AG09319 (cell line): ENCODE data around the gene NSD1.

Source experiments
- DNase-seq: peaks from one replicate; pipeline ENCODE4 v3.0.0-alpha.2; 2010; ENCODE audit warnings: low read depth; ENCODE audit errors: extremely low read depth
- TF ChIP-seq, protein P1 (sequence below): IDR thresholded peaks from 2 replicates; pipeline ENCODE4 v1.5.1; 2011; ENCODE audit warnings: low read depth, mild to moderate bottlenecking, inconsistent platforms, low read length, moderate library complexity

Gene NSD1

DNA sequence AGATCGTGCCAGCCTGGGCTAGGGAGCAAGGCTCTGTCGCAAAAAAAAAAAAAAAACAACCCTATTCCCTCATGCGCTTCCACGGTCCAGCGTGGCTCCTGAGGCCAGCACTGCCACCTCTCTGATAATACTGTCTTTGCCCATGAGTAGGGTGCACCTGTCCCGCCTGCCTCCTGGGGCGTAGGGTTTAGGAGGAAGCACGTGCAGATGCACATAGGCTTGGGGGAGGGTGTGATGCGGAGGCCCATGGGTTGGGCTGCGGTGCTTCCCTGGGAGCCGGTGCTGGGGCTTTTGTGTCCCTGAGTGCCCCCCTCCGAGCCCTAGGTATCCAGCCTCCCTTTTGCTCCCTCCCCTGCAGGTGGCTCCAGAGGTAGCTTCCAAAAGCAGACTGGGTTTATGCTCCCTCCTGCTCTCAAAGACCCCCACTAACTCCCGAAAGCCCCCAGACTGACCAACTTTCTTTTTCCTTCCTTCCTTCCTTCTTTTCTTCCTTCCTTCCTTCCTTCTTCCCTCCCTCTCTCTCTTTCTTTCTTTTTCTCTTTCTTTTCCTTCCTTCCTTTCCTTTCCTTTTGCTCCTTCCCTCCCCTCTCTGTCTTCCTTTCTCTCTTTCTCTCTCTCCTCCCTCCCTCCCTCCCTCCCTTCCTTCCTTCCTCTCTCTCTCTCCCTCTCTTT, 34.0 kb upstream of the NSD1 start:
- TF ChIP-seq, protein P1, sequence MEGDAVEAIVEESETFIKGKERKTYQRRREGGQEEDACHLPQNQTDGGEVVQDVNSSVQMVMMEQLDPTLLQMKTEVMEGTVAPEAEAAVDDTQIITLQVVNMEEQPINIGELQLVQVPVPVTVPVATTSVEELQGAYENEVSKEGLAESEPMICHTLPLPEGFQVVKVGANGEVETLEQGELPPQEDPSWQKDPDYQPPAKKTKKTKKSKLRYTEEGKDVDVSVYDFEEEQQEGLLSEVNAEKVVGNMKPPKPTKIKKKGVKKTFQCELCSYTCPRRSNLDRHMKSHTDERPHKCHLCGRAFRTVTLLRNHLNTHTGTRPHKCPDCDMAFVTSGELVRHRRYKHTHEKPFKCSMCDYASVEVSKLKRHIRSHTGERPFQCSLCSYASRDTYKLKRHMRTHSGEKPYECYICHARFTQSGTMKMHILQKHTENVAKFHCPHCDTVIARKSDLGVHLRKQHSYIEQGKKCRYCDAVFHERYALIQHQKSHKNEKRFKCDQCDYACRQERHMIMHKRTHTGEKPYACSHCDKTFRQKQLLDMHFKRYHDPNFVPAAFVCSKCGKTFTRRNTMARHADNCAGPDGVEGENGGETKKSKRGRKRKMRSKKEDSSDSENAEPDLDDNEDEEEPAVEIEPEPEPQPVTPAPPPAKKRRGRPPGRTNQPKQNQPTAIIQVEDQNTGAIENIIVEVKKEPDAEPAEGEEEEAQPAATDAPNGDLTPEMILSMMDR = no peak
- DNase-seq = no peak

DNA sequence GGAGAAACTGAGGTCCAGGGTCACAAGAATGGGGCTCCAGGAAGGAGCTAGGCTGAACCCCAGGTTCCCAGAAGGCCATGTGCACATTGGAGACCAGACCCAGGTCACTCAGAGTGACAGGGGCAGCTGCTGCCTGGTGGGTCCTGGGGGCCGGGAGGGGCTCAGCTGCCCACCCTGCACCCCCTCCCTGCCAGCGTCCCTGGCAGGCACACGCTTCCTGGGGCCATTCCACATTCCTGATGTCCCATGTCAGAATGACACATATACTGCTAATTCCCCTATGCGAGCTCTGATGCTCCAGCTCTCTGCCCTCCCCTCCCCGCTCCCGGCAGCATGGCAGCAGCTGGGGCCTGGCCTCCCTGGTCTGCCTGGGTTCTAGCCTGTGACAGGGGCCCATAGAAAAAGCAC, 32.9 kb upstream of the NSD1 start:
- no peak for DNase-seq
- TF ChIP-seq, protein P1 = no peak

DNA sequence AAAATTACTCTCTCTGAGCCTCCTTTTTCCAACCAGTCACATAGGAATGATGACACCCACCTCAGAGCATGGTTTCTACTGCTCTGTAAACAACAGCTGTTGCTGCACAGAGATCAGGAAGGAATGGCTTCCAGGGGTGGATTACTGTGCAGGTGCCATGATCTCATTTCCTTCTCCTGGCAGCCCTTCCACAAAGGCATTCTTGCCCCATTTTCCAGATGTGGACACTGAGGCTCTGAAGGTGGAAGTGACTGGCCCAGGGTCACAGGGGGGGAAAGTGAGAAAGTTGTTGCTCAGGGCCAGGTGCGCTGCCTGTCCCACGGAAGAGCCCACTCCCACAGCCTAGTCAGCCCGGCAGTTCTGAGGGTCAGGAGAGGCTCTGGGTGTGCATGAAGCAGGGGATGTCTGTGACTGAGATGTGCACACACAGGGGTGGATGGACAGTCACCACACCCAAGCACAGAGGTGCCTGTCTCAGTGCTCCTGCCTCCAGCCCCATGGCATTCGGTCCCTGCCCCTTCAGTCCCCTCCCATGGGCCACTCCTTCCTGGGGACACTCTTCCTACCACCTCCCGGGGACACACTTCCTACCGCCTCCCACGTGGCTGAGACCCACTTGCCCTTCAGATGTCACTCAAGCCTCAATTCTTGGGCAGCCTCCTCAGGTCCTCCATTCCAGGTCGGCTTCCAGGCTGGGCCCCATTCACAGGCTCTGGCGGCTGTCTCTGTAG, 29.9 kb upstream of the NSD1 start:
- no peak for DNase-seq
- TF ChIP-seq, protein P1 = no peak

DNA sequence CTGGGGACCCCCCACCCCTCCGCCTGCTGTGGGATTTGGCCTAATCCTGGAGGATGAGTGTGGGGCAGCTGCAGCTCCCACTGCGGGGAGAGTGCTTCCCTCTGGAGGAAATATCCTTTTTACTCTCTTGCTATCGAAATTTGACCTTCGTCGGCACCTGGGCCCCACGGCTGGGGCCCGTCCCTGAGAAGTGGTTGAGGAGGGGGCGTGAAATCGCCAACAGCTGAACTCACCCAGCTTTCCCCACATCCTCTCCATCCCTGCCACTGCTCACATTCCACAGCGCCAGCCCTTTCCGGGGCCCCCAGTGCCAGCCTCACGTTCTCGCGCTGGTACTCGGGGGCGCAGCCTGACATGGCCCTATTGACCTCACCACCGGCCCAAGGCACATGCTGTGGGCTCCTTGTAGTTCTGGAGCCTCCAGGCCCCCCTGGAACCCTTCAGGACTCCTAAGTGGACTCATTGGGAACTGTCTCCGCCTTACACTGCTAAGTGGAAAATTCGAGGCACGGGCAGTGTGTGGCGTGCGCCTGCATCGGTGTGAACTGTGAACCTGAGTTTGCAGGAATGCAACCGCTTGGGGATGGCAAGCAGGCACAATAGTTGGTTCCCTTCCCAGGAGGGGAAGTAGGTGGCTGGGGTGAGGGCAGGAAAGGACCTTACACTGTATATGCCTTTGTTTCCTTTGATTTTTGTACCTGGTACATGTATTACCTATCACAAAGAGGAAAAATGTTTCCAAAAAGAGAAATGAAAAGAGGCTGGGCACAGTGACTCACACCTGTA, 27.7 kb upstream of the NSD1 start:
- TF ChIP-seq, protein P1 = no peak
- DNase-seq = no peak

DNA sequence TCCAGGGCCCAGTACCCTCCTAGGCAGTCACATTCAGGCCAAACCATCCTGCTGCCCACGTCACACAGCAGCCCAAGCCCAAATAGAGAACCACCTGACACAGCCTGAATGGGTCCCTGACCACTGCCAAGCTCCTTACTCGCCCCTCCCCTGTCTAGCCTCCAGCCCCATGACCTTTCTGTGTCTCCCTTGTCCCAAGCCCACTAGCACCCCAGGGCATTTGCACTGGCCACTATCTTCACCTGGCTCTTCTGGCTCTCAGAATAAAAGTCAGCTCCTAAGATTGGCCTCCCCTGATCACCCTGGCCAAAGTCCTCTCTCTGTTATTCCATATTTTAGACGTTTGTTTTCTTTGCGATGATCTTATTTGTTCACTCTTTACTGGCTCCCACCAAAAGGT, 26.4 kb upstream of the NSD1 start:
- TF ChIP-seq, protein P1 = no peak
- DNase-seq = no peak

DNA sequence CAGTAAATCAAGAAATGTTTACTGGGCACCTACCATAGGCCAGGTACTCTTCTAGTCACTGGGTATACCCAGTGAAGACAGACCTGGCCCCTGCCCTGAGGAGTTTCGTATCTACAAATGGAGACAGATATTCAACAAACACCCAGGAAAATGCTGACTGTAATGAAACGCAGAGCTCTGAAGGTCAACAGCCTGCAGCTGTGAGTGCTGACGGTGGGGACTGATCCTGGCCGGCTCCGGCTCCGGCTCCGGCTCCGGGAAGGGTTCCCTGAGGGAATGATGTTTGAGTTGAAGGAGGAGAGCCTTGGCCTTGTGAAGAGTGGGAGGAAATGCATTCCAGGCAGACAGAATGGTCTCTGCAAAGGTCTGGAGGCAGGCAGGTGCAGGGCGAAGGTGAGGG, 23.8 kb upstream of the NSD1 start:
- TF ChIP-seq, protein P1 = no peak
- DNase-seq = no peak

DNA sequence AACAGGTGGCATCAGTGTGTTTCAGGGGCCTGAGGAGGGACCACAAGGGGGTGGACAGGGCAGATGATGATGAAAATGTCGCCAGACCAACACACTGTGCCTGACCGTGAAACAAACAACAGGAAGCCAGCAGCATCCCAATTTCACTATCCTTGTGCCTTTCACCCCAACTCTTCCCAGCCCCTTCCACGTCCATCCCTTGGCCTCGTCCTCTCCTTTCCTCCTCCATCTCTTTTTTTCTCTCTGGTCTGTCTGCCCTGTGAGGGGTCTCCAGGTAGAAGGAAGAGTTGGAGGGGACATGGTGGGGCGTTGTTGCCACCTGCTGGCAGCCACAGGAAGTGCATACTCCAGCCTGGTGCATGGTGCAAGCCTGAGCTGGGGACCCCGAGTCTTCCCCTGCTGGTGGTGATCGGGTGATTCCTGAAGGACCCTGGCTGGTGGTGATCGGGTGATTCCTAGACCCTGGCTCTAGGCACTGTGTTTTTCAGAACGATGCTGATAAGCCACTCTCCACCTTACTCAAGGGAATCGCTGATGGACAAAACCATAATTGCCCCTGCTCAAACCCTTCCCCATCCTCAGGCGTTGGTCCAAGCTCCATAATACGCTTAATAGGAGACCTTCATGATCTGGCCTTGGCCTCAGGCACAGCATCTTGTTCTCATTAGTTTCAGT, 21.7 kb upstream of the NSD1 start:
- TF ChIP-seq, protein P1 = peak; percentile 98
- DNase-seq = no peak
